Measurements from ENCODE around the gene NFATC1.

NFATC1 gene

GRCh38 chr18:79402977-79403722 lies 7.4 kb downstream of the NFATC1 start:
- Histone ChIP-seq H3K4me1 (ENCODE audit: control insufficient read depth, insufficient read depth, low read length, poor library complexity, severe bottlenecking) (peaks cover 62% of the 10 kb centered on the region), H3K27me3 (replicated peaks; ENCODE audit: control insufficient read depth, insufficient read depth, low read length, poor library complexity, severe bottlenecking) (no peaks in the 10 kb centered on the region), H3K36me3 (ENCODE audit: control insufficient read depth, insufficient read depth, low read length) (no peaks in the 10 kb centered on the region), H3K9me3 (ENCODE audit: control insufficient read depth, low read length) (no peaks in the 10 kb centered on the region), H3K27ac (ENCODE audit: insufficient read depth, low read length, poor library complexity, severe bottlenecking) (peak overlapping the region; percentile 93), H3K4me3 (ENCODE audit: insufficient read depth, low read depth, low read length, poor library complexity, severe bottlenecking) (peak overlapping the region; percentile 48)
- no peak for DNase-seq

GRCh38 chr18:79403723-79404566 lies 8.2 kb downstream of the NFATC1 start:
- H3K4me1 ChIP-seq (ENCODE audit: control insufficient read depth, insufficient read depth, low read length, poor library complexity, severe bottlenecking) = peaks cover 62% of the 10 kb centered on the region

GRCh38 chr18:79404567-79404910 lies 8.8 kb downstream of the NFATC1 start:
- Histone ChIP-seq H3K36me3 (ENCODE audit: control insufficient read depth, insufficient read depth, low read length) (peaks cover under 1% of the 10 kb centered on the region), H3K27me3 (replicated peaks; ENCODE audit: control insufficient read depth, insufficient read depth, low read length, poor library complexity, severe bottlenecking) (no peaks in the 10 kb centered on the region), H3K27ac (ENCODE audit: insufficient read depth, low read length, poor library complexity, severe bottlenecking) (peak overlapping the region; percentile 93), H3K4me1 (ENCODE audit: control insufficient read depth, insufficient read depth, low read length, poor library complexity, severe bottlenecking) (peaks cover 58% of the 10 kb centered on the region), H3K4me3 (ENCODE audit: insufficient read depth, low read depth, low read length, poor library complexity, severe bottlenecking) (peak overlapping the region; percentile 48), H3K9me3 (ENCODE audit: control insufficient read depth, low read length) (no peaks in the 10 kb centered on the region)
- DNase-seq = peak in 1 of 3 donors; percentile 40

More at GRCh38 chr18:79403723-79404566, 8.2 kb downstream of the NFATC1 start:
- Histone ChIP-seq H3K9me3 (ENCODE audit: control insufficient read depth, low read length) (no peaks in the 10 kb centered on the region), H3K4me3 (ENCODE audit: insufficient read depth, low read depth, low read length, poor library complexity, severe bottlenecking) (peak overlapping the region; percentile 48), H3K27me3 (replicated peaks; ENCODE audit: control insufficient read depth, insufficient read depth, low read length, poor library complexity, severe bottlenecking) (no peaks in the 10 kb centered on the region), H3K27ac (ENCODE audit: insufficient read depth, low read length, poor library complexity, severe bottlenecking) (peak overlapping the region; percentile 93), H3K36me3 (ENCODE audit: control insufficient read depth, insufficient read depth, low read length) (no peaks in the 10 kb centered on the region)
- DNase-seq = no peak

GRCh38 chr18:79405019-79405780 lies 9.5 kb downstream of the NFATC1 start:
- peak; percentile 55 to 64 (median 61) for DNase-seq
- Histone ChIP-seq H3K4me3 (ENCODE audit: insufficient read depth, low read depth, low read length, poor library complexity, severe bottlenecking) (peak overlapping the region; percentile 39), H3K4me1 (ENCODE audit: control insufficient read depth, insufficient read depth, low read length, poor library complexity, severe bottlenecking) (peaks cover 58% of the 10 kb centered on the region), H3K9me3 (ENCODE audit: control insufficient read depth, low read length) (no peaks in the 10 kb centered on the region), H3K27me3 (replicated peaks; ENCODE audit: control insufficient read depth, insufficient read depth, low read length, poor library complexity, severe bottlenecking) (no peaks in the 10 kb centered on the region), H3K36me3 (ENCODE audit: control insufficient read depth, insufficient read depth, low read length) (peaks cover 4% of the 10 kb centered on the region), H3K27ac (ENCODE audit: insufficient read depth, low read length, poor library complexity, severe bottlenecking) (peak overlapping the region; percentile 93)

- Histone ChIP-seq H3K36me3 (ENCODE audit: control insufficient read depth, insufficient read depth, low read length) (peaks cover 12% of the 10 kb centered on the region), H3K27me3 (replicated peaks; ENCODE audit: control insufficient read depth, insufficient read depth, low read length, poor library complexity, severe bottlenecking) (no peaks in the 10 kb centered on the region), H3K27ac (ENCODE audit: insufficient read depth, low read length, poor library complexity, severe bottlenecking) (peak overlapping the region; percentile 93), H3K4me3 (ENCODE audit: insufficient read depth, low read depth, low read length, poor library complexity, severe bottlenecking) (peak overlapping the region; percentile 0), H3K9me3 (ENCODE audit: control insufficient read depth, low read length) (no peaks in the 10 kb centered on the region), H3K4me1 (ENCODE audit: control insufficient read depth, insufficient read depth, low read length, poor library complexity, severe bottlenecking) (peaks cover 56% of the 10 kb centered on the region)
- peak; percentile 85 to 90 (median 88) for DNase-seq
These were observed 10.2 kb downstream of the NFATC1 start for GRCh38 chr18:79405781-79406575.

- DNase-seq = no peak
- Histone ChIP-seq H3K4me1 (ENCODE audit: control insufficient read depth, insufficient read depth, low read length, poor library complexity, severe bottlenecking) (peaks cover 49% of the 10 kb centered on the region), H3K9me3 (ENCODE audit: control insufficient read depth, low read length) (no peaks in the 10 kb centered on the region), H3K27ac (ENCODE audit: insufficient read depth, low read length, poor library complexity, severe bottlenecking) (peak overlapping the region; percentile 93), H3K27me3 (replicated peaks; ENCODE audit: control insufficient read depth, insufficient read depth, low read length, poor library complexity, severe bottlenecking) (no peaks in the 10 kb centered on the region), H3K36me3 (ENCODE audit: control insufficient read depth, insufficient read depth, low read length) (peaks cover 17% of the 10 kb centered on the region), H3K4me3 (ENCODE audit: insufficient read depth, low read depth, low read length, poor library complexity, severe bottlenecking) (peak overlapping the region; percentile 0)
These were observed 11.0 kb downstream of the NFATC1 start for GRCh38 chr18:79406708-79407107.

- no peak for DNase-seq
- no peak overlapping the region for H3K27ac ChIP-seq (ENCODE audit: insufficient read depth, low read length, poor library complexity, severe bottlenecking)
- H3K36me3 ChIP-seq (ENCODE audit: control insufficient read depth, insufficient read depth, low read length) = peaks cover 37% of the 10 kb centered on the region
- no peaks in the 10 kb centered on the region for H3K9me3 ChIP-seq (ENCODE audit: control insufficient read depth, low read length)
- no peaks in the 10 kb centered on the region for H3K27me3 ChIP-seq (replicated peaks; ENCODE audit: control insufficient read depth, insufficient read depth, low read length, poor library complexity, severe bottlenecking)
- H3K4me3 ChIP-seq (ENCODE audit: insufficient read depth, low read depth, low read length, poor library complexity, severe bottlenecking) = no peak overlapping the region
- H3K4me1 ChIP-seq (ENCODE audit: control insufficient read depth, insufficient read depth, low read length, poor library complexity, severe bottlenecking) = peaks cover 24% of the 10 kb centered on the region
These were observed 13.6 kb downstream of the NFATC1 start for GRCh38 chr18:79409313-79409712.

- H3K4me3 ChIP-seq (ENCODE audit: insufficient read depth, low read depth, low read length, poor library complexity, severe bottlenecking) = no peak overlapping the region
- no peaks in the 10 kb centered on the region for H3K27me3 ChIP-seq (replicated peaks; ENCODE audit: control insufficient read depth, insufficient read depth, low read length, poor library complexity, severe bottlenecking)
- H3K27ac ChIP-seq (ENCODE audit: insufficient read depth, low read length, poor library complexity, severe bottlenecking) = no peak overlapping the region
- H3K9me3 ChIP-seq (ENCODE audit: control insufficient read depth, low read length) = no peaks in the 10 kb centered on the region
- peaks cover 44% of the 10 kb centered on the region for H3K36me3 ChIP-seq (ENCODE audit: control insufficient read depth, insufficient read depth, low read length)
- peaks cover 15% of the 10 kb centered on the region for H3K4me1 ChIP-seq (ENCODE audit: control insufficient read depth, insufficient read depth, low read length, poor library complexity, severe bottlenecking)
- no peak for DNase-seq
These were observed 14.5 kb downstream of the NFATC1 start for GRCh38 chr18:79410171-79410641.
